ENCODE data around the gene GPR45.
A peak's percentile ranks its signal among the peaks of the same experiment; 100 is the strongest.

GPR45 gene

DNA sequence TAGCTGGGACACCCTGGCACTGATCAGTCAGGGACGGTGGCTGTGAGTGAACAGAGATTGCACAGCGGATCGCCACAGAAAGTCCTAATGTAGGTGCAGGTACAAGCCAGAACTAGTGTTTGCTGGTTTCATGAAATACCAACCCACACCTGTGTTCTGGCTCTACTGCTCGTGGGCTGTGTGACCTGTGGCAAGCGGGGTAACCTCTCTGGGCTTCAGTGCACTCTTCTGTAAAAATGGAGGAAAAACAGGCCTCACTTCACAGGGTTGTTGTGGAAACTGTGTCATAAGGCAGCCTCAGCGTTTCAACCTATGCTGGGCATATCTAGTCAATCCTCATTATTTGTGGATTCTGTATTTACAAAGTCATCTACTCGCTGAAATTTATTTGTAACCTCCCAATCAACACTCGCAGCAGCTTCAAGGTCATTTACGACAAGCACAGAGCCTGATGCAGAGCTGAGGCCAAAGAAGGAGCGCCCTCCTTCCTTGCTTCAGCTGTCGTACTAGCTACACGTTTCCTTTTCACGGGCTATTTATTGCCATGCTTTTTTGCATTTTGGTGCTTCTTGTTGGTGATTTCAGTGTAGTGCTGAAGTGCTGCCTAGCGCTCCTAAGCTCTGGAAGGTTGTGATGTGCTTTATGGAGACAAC, 30.0 kb downstream of the GPR45 start:
- H3K27ac ChIP-seq, result no peak overlapping the region
- TF ChIP-seq, protein P1, sequence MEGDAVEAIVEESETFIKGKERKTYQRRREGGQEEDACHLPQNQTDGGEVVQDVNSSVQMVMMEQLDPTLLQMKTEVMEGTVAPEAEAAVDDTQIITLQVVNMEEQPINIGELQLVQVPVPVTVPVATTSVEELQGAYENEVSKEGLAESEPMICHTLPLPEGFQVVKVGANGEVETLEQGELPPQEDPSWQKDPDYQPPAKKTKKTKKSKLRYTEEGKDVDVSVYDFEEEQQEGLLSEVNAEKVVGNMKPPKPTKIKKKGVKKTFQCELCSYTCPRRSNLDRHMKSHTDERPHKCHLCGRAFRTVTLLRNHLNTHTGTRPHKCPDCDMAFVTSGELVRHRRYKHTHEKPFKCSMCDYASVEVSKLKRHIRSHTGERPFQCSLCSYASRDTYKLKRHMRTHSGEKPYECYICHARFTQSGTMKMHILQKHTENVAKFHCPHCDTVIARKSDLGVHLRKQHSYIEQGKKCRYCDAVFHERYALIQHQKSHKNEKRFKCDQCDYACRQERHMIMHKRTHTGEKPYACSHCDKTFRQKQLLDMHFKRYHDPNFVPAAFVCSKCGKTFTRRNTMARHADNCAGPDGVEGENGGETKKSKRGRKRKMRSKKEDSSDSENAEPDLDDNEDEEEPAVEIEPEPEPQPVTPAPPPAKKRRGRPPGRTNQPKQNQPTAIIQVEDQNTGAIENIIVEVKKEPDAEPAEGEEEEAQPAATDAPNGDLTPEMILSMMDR (conservative IDR thresholded peaks at IDR 0.05), result no peak

DNA sequence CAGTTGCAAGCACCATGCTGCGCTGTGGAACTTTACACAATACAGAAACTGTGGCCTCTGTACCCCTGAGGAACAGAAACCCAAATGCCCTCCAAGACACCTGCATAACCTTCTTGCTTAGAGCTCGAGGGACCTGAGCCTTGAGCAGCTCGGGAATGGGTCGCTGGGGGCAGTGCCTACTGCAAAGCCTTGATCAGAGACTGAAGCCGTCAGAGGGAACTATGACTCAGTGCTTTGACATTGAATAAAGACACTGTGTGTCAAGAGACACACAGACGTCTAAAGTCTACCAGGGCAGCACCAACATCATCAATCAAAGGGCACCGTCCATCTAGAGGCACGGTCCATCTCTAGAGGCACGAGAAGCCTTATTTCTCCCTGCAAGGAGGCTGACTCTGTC, 30.6 kb downstream of the GPR45 start:
- TF ChIP-seq, protein P1 (conservative IDR thresholded peaks at IDR 0.05), result no peak

DNA sequence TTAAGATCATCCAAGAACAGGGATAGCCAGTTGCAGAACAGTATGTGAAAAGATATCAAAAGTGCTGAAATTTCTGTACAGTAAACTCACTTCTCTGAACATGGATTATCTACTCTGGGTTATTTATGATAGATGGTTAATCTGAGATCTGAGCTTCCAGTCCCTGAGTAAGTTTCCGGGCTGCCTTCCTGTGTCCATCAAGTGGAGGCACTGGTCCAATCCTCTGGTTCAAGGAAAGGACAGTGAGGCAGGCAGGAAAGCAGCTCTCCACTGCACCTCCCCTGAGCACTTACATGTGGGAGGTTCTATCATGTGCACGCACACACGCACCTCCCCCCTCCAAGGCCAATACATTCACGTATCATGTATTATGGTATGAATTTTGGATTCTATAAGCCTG, 32.5 kb downstream of the GPR45 start:
- TF ChIP-seq, protein P1 (conservative IDR thresholded peaks at IDR 0.05), result no peak
- no peak overlapping the region for H3K27ac ChIP-seq

More for the DNA sequence above, 30.6 kb downstream of the GPR45 start:
- H3K27ac ChIP-seq, result no peak overlapping the region

DNA sequence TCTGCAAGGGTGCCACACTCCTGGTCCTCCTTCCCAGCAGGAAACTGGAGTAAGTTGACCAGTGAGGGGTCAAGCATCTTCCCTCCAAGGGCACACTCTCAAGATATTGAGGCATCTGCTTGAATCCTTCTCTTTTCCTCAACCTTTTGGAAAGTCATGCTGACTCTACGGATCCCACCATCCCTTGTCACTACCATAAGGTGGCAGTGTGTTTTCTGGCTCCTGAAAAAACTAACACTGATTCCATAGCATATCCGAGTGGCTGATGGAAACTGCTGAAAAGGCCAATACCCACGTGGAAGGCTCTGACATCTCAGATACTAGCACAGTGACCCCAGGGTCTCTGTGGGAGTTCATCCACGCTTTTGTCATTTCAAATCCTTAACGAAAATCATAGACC, 37.1 kb downstream of the GPR45 start:
- TF ChIP-seq, protein P1 (conservative IDR thresholded peaks at IDR 0.05), result peak; percentile 34
- no peak overlapping the region for H3K27ac ChIP-seq

DNA sequence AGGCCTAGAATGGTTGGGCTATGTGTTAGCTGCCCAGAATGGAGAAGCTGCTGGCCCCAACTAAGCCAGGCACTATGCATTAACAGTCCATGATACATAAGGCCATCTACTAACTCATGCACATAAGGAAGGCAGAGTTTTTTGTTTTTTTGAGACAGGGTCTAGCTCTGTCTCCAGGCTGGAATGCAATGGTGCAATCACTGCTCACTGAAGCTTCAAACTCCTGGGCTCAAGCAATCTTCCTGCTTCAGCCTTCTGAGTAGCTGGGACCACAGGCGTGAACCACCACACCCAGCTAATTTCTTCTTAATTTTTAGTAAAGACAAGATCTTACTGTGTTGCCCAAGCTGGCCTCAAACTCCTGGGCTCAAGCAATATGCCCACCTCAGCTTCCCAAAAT, 37.6 kb downstream of the GPR45 start:
- H3K27ac ChIP-seq, result no peak overlapping the region
- TF ChIP-seq, protein P1 (conservative IDR thresholded peaks at IDR 0.05), result no peak

DNA sequence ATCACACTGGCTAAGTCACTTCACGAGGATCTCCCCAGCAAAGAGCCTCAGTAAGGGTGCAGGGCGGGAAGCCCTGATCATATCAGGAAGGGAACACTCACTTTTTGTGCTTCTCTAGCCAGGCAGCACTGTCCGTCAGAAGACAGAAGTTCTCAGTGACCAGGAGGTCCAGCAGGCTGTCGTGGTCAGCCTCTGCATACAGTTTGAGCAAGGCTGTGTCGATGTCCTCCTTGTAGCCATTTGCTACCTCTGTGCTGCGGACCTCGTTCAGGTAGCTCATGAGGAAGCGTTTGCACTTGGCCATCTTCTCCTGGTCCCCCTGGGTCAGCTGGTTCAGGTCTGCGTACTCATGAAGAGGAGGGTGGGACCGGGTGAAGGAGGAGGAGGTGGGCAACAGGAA, 38.7 kb downstream of the GPR45 start:
- H3K27ac ChIP-seq, result no peak overlapping the region
- TF ChIP-seq, protein P1 (conservative IDR thresholded peaks at IDR 0.05), result no peak

DNA sequence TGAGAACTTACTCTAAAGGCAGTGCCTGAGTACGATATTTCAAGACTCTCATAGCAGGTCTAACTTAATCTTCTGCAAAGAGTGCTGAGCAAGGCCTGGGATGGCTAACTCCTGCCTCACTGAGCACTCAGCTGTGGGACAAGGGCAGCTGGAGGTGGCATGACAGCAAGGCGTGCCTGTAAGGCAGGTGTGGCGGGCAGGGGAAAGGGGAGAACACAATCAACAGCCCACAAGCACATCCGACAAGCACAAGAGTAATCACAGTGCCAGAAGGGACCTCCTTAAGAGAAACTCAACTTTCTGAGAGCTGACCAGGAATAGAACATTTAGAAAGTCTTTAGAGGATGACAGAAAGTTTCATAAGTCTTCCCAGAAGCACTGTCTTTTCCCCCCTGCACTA, 42.0 kb downstream of the GPR45 start:
- no peak overlapping the region for H3K27ac ChIP-seq
- TF ChIP-seq, protein P1 (conservative IDR thresholded peaks at IDR 0.05), result no peak
